ENCODE results near the gene GLYR1.

The GLYR1 gene

GRCh38 chr16:4814542-4815173, 32.4 kb downstream of the GLYR1 start:
- TF ChIP-seq, protein P1, sequence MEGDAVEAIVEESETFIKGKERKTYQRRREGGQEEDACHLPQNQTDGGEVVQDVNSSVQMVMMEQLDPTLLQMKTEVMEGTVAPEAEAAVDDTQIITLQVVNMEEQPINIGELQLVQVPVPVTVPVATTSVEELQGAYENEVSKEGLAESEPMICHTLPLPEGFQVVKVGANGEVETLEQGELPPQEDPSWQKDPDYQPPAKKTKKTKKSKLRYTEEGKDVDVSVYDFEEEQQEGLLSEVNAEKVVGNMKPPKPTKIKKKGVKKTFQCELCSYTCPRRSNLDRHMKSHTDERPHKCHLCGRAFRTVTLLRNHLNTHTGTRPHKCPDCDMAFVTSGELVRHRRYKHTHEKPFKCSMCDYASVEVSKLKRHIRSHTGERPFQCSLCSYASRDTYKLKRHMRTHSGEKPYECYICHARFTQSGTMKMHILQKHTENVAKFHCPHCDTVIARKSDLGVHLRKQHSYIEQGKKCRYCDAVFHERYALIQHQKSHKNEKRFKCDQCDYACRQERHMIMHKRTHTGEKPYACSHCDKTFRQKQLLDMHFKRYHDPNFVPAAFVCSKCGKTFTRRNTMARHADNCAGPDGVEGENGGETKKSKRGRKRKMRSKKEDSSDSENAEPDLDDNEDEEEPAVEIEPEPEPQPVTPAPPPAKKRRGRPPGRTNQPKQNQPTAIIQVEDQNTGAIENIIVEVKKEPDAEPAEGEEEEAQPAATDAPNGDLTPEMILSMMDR (IDR thresholded peaks at IDR 0.05; ENCODE audit: low read depth, low read length, missing control alignments): no peak
- no peak overlapping the region for H3K4me3 ChIP-seq (replicated peaks; ENCODE audit: low read depth, low read length)
- no peak for DNase-seq (ENCODE audit: extremely low read depth, low read depth)

DNA sequence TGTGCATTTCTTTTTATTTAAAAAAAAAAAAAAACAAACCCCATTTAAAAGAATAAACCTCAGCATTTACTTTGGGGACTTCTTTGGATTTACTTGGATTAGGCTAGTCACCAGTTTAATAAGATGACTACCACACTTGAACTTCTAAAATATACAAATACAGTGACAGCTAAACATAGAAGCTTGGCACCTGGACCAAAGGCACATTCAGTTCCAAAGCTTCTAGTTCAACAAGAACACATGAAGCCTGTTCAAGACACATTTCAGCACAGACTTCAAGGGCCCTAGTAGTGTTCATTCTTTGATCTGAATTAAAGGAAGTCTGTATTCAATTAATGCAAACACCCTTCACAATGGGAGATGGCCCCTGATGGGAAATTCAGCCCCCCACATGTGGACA, 33.0 kb downstream of the GLYR1 start:
- TF ChIP-seq, protein P1 (IDR thresholded peaks at IDR 0.05; ENCODE audit: low read depth, low read length, missing control alignments): no peak
- H3K4me3 ChIP-seq (replicated peaks; ENCODE audit: low read depth, low read length): no peak overlapping the region
- DNase-seq (ENCODE audit: extremely low read depth, low read depth): no peak

- H3K4me3 ChIP-seq (replicated peaks; ENCODE audit: low read depth, low read length): no peak overlapping the region
- DNase-seq (ENCODE audit: extremely low read depth, low read depth): no peak
- TF ChIP-seq, protein P1 (IDR thresholded peaks at IDR 0.05; ENCODE audit: low read depth, low read length, missing control alignments): no peak
Observed at GRCh38 chr16:4813251-4814003, 33.7 kb downstream of the GLYR1 start.

GRCh38 chr16:4811773-4812172, 35.3 kb downstream of the GLYR1 start:
- no peak for DNase-seq (ENCODE audit: extremely low read depth, low read depth)
- no peak overlapping the region for H3K4me3 ChIP-seq (replicated peaks; ENCODE audit: low read depth, low read length)
- TF ChIP-seq, protein P1 (IDR thresholded peaks at IDR 0.05; ENCODE audit: low read depth, low read length, missing control alignments): no peak

- TF ChIP-seq, protein P1 (IDR thresholded peaks at IDR 0.05; ENCODE audit: low read depth, low read length, missing control alignments): no peak
Observed at GRCh38 chr16:4811242-4811641, 35.8 kb downstream of the GLYR1 start.

GRCh38 chr16:4806280-4806679, 40.8 kb downstream of the GLYR1 start:
- TF ChIP-seq, protein P1 (IDR thresholded peaks at IDR 0.05; ENCODE audit: low read depth, low read length, missing control alignments): no peak
- H3K4me3 ChIP-seq (replicated peaks; ENCODE audit: low read depth, low read length): no peak overlapping the region
- no peak for DNase-seq (ENCODE audit: extremely low read depth, low read depth)

More at GRCh38 chr16:4811242-4811641, 35.8 kb downstream of the GLYR1 start:
- no peak for DNase-seq (ENCODE audit: extremely low read depth, low read depth)
- no peak overlapping the region for H3K4me3 ChIP-seq (replicated peaks; ENCODE audit: low read depth, low read length)
